HG02623 (cell line): ENCODE measurements around the gene BEST2.
"Not testable (repeated sequence)": the region's sequence is repeated elsewhere in the genome, so short reads cannot be mapped to it uniquely, and the experiment has no call there.

Source experiments
- ATAC-seq: cut with Tn5 transposase; IDR thresholded peaks from one replicate; pipeline ENCODE4 v1.9.1; 2021; ENCODE audit warnings: moderate library complexity; ENCODE audit not compliant: unreplicated experiment

Gene BEST2

GRCh38 chr19:12797141-12797587 is 45.6 kb downstream of the BEST2 start:
- no peak for ATAC-seq

GRCh38 chr19:12797607-12798006 is 46.0 kb downstream of the BEST2 start:
- ATAC-seq = not testable (repeated sequence)

GRCh38 chr19:12799742-12800465 is 48.3 kb downstream of the BEST2 start:
- ATAC-seq = no peak

DNA sequence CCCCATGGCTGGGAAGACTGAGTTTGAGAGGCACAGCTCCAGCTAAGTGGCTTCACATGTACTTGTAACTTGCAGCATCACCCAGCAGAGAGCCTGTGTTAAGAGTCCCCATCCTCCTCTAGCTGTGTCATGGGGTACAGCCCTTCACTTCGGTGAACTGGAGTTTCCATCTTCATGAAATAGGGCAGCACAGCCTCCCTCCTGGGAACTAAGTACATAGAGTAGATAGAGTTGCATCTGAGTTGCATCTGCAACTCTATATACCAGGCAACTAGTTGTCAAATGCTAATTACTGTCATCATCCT is 48.8 kb downstream of the BEST2 start:
- no peak for ATAC-seq

DNA sequence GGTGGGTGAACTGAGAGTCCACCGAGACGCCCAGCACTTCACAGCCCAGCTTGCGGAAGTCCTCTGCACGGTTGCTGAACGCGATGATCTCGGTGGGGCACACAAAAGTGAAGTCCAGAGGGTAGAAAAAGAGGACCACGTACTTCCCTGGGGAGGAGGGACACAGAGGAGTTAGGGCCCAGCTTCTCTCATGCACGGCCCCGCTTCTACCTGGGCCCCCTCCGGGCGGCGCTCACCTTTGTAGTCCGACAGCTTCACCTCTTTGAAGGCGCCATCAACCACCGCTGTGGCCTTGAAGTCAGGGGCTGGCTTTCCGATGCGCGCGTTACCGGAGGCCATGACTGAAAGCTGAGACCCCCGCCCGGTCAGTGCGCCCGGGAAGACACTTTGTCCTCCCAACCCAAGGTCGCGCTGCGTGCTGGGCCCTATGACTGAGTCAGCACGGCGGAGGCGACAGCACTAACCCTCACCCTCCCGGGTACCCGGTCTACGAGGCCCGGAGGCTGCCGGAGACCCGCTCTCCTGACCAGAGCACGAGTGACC is 49.4 kb downstream of the BEST2 start:
- no peak for ATAC-seq

DNA sequence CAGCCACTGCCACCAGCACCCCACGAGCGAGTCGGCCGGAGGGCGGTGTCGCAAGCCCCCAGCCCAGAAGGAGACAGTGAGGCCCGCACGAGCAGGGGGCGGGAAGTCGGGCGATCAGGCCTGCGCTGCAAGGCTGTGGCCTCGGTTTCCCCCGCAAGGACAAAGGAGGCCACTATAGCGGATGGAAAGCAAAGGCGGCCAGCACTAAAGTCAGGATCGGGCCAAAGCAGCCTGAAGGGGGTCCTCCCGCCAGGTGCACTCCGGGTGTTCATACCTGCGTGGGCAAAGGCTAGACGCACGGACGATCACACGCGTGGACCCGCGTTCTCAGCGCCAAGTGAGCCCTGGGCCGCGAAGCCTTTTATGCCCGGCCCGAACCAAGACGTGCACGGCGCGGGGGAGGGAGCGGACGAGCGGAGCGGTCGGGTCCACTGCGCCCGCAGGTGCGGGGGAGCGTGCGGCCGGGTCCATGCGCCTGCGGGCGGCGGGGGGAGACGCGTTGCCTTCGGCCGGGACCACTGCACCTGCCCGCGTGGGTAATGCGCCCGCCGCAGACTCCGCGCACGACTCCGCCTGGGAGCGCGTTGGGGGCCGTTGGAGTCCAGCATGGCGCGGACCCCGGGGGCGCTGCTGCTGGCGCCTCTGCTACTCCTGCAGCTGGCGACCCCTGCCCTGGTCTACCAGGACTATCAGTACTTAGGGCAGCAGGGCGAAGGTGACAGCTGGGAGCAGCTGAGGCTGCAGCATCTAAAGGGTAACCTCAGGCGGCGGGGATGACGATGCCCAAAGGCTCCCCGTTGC is 50.1 kb downstream of the BEST2 start, which contains the start of the genes PRDX2 and THSD8:
PRDX2 (minus strand) TSS at position 335 of the 801 bp plus-strand sequence. CDS start 539 bp downstream, outside the sequence.
THSD8 (plus strand) TSS at position 604 of the 801 bp plus-strand sequence; CDS start at position 607, 3 bp downstream.
- no peak for ATAC-seq

DNA sequence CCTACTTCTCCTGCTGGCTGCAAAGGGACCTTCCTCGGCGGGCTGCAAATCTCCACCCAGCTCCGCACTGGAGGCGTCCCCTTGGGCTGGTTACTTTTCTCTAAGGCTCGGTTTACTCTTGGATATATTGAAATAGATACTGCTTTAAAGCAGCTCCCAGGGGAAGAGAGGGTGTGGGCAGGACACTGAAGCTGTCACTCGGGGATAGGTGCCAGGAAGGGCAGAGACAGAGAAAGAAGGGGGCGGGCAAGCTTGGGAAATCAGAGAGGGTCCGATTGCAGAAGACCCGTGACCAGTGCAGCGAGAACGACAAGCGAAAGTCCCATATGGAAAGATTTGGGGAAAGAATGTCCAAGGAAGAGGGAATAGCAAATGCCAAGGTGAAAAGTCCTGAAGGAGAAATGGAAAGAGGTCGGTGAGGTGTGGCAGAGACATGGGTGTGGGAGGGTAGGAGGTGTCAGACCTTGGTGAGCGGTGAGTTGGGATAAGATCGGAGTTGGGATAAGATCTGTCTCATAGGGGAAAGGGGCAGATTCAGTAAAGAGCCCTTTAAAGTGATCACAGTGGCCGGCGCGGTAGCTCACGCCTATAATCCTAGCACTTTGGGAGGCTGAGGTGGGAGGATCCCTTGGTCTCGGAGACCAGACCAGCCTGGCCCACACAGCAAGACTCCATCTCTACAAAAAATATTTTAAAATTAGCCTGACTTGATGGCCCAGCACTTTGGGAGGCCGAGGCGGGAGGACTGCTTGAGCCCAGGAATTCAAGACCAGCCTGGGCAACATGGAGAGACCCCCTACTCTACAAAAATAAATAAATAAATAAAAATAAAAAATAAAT is 50.9 kb downstream of the BEST2 start:
- no peak for ATAC-seq

DNA sequence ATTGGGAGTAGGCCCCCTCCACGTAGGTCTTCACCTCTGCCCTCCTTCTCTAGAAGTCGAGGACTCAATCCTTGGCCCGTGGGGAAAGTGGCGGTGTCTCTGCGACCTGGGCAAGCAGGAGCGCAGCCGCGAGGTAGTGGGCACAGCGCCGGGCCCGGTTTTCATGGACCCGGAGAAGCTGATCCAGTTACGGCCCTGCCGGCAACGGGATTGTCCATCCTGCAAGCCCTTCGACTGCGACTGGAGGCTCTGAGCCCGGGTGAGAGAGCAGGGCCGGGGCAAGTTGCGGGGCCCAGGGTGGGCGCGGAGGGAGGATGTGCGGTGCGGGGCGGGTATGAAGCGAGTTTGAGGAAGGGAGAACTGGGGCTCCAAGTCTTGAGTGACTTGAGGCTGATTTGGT is 52.5 kb downstream of the BEST2 start:
- no peak for ATAC-seq

DNA sequence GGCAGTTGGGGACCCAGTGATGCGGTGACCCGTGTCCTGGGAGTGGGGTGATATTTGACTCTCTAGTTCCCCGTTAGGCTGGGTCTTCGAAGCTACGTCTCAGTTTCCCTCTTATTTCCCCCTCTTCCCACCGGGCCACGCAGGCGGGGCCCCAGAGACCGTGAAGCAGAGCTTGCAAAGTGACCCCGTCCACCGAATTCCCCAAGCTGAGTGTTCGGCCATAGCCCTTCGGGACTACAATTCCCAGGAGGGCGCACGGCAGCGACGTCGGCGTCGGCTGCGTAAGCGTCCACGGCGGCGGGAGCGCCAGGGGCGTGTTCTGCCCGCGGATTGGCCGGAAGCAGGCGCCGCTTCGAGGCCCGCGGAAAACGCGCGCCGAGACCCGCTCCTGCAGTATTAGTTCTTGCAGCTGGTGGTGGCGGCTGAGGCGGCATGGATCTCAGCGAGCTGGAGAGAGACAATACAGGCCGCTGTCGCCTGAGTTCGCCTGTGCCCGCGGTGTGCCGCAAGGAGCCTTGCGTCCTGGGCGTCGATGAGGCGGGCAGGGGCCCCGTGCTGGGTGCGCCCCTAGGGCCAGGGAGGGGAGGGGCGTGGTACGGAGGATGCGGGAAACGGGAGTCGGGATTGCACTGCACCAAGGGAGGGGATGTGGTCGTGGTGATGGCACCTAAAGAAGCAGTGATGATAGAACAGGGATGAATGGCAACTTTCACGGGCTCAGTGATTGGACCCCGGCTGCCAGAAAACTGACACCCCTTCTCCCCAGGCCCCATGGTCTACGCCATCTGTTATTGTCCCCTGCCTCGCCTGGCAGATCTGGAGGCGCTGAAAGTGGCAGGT is 54.9 kb downstream of the BEST2 start, which contains the start of gene RNASEH2A:
RNASEH2A (plus strand) TSS at position 343 of the 840 bp plus-strand sequence; CDS start at position 433, 90 bp downstream.
- peak; percentile 72 for ATAC-seq
